BJ (cell line): Measurements from ENCODE around the gene POLR2F. TPM values are rescaled to one million over a fixed set of nuclear protein-coding genes. Genes with fewer than 3 reads are reported as not detected.

Source experiments
- CTCF ChIA-PET: fragments of 350-600 bp; formaldehyde crosslinking; extraction: SDS; loops from one replicate; lab custom pipeline; 2021; ENCODE audit warnings: antibody characterized with exemption, inconsistent platforms; lab: Yijun Ruan, JAX
- POLR2A ChIA-PET: fragments of 300-600 bp; sonication (Branson Sonifier 250); formaldehyde crosslinking; extraction: SDS; loops from one replicate; lab custom pipeline; 2021; ENCODE audit warnings: antibody characterized with exemption; lab: Charles Lee
- DNase-seq: peaks from one replicate; pipeline ENCODE4 v3.0.0-alpha.2; 2011; ENCODE audit warnings: low read depth
- H3K27me3 ChIP-seq: 2 replicates; pipeline ENCODE4 v1.6.0; 2011; ENCODE audit warnings: low read length; ENCODE audit not compliant: control insufficient read depth, insufficient read depth
- H3K36me3 ChIP-seq: 2 replicates; pipeline ENCODE4 v1.5.1; 2011; ENCODE audit warnings: low read length; ENCODE audit not compliant: control insufficient read depth, insufficient read depth
- H3K4me3 ChIP-seq: 2 replicates; pipeline ENCODE4 v1.5.1; 2011; ENCODE audit warnings: low read depth, mild to moderate bottlenecking, control low read depth, low read length
- polyA plus RNA-seq: library from polyadenylated mRNA; depleted of rRNA; stranded (reverse); fragments of >200 nt; gene quantifications from 2 replicates; pipeline ENCODE4 v1.2.3, GENCODE V29; 2011
- TF ChIP-seq, protein P1 (sequence below): IDR thresholded peaks from 2 replicates; pipeline ENCODE4 v1.5.1; 2011; ENCODE audit warnings: low read depth, mild to moderate bottlenecking, control low read depth, inconsistent platforms, low read length, moderate library complexity; ENCODE audit not compliant: insufficient read depth

The POLR2F gene
- polyA plus RNA-seq, 1 experiment, result 92.1 TPM

DNA sequence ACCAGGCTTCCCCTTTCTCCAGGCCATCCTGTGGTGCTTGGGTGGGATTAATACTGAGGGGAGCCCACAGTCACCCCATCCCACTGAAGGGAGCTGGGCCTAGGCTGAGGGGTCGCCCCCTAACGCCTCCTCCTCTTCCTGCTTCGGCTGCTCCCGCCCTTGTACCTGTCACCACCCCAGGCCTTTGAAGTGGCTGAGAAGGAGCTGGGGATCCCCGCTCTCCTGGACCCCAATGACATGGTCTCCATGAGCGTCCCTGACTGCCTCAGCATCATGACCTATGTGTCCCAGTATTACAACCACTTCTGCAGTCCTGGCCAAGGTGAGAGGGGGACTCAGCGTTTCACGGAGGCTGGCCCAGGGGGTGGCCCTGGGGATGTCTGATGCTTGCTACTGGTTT lies 41.3 kb upstream of the POLR2F start:
- POLR2A ChIA-PET, result no interaction called here
- TF ChIP-seq, protein P1, sequence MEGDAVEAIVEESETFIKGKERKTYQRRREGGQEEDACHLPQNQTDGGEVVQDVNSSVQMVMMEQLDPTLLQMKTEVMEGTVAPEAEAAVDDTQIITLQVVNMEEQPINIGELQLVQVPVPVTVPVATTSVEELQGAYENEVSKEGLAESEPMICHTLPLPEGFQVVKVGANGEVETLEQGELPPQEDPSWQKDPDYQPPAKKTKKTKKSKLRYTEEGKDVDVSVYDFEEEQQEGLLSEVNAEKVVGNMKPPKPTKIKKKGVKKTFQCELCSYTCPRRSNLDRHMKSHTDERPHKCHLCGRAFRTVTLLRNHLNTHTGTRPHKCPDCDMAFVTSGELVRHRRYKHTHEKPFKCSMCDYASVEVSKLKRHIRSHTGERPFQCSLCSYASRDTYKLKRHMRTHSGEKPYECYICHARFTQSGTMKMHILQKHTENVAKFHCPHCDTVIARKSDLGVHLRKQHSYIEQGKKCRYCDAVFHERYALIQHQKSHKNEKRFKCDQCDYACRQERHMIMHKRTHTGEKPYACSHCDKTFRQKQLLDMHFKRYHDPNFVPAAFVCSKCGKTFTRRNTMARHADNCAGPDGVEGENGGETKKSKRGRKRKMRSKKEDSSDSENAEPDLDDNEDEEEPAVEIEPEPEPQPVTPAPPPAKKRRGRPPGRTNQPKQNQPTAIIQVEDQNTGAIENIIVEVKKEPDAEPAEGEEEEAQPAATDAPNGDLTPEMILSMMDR, result no peak
- Histone ChIP-seq H3K27me3 (no peaks in the 10 kb centered on the region), H3K4me3 (no peak overlapping the region), H3K36me3 (peaks cover 22% of the 10 kb centered on the region)
- CTCF ChIA-PET, result no interaction called here
- DNase-seq, result no peak

DNA sequence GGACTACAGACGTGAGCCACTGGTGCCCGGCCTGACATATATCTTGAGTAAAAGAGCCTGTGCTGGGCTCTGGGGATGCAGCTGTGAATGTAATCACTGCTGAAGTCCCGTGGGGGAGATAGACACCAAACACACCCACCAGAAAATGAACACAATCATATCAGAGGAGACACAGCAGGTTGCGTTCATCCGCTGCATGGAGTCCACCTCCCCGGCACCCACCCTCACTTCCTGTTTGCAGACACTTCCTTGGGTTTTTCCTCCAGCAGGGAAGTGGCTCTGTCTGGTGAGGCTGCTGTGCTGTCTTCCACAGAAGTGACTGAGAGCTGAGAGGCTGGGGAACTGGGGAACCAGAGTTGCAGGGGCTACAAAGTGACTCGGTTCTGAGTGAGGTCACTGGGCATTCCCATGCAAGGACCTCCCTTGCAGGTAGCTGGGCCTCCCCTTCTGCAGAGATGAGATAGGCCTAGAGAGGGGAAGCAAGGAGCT lies 40.2 kb upstream of the POLR2F start:
- ChIA-PET POLR2A (no interaction called here), CTCF (no interaction called here)
- no peaks in the 10 kb centered on the region for H3K27me3 ChIP-seq
- H3K4me3 ChIP-seq, result no peak overlapping the region
- TF ChIP-seq, protein P1, result no peak
- peaks cover 31% of the 10 kb centered on the region for H3K36me3 ChIP-seq
- DNase-seq, result no peak

DNA sequence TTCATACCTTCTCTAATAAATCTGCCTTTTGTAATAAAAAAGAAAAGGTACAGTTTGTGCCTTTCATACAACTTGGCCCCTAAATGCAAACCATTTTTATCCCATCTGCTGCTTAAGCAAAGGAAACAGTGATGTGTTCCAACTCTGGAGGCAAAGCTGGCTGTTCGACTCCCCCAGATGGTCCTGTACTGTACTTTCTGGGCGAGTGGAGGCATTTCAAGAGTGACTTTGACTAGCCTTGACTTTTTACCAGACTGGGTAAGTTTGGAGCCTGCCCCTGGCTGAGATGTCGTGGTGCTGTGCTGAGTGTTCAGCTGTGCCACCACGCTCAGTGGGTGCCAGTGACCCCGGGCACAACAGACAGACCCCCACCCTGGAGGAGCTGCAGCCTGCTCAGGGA lies 37.2 kb upstream of the POLR2F start:
- Histone ChIP-seq H3K36me3 (peaks cover 39% of the 10 kb centered on the region), H3K4me3 (no peak overlapping the region), H3K27me3 (no peaks in the 10 kb centered on the region)
- no peak for DNase-seq
- ChIA-PET POLR2A (no interaction called here), CTCF (interaction anchor here (1.1 kb wide), 1 partner anchor 14 kb away, joined by 4 read pairs; no protein-coding TSS in a partner anchor)
- TF ChIP-seq, protein P1, result no peak

DNA sequence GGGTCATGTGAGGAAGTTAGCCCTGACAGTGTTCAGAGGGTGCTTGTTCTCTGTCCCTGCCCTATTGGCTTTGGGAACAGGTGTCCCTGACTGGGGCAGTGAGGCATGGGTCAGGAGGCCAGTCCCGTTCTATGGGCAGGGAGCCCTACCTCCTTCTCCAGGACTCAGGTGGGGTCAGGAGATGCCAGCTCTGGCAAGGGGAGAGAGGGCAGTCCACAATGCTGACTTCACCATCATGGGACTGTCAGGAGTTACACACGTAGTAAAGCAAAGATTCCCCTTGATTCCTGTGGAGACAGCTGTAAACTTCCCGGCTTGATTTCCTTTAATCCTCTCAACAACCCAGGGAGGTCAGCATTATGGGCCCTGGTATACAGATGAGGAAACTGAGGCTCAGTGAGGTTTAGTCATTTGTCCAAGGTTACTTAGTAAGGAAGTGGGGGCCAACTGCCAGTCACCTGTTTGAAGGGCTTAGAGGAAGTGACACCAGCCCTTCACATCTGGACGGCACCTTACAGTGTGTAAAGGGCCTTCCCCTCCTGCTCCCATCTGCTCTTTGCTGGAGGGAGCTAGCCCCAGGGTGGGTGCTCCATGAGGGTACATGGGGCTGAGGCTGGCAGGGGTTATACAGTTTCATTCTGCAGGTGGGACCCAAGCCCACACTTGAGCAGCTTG lies 35.5 kb upstream of the POLR2F start:
- no peak for DNase-seq
- Histone ChIP-seq H3K4me3 (no peak overlapping the region), H3K36me3 (peaks cover 36% of the 10 kb centered on the region), H3K27me3 (no peaks in the 10 kb centered on the region)
- ChIA-PET POLR2A (no interaction called here), CTCF (interaction anchor here (0.9 to 1.3 kb wide), 4 partner anchors 8 to 16 kb away, joined by 3 to 4 read pairs (median 4); partner anchors contain the start of gene MICALL1)
- TF ChIP-seq, protein P1, result no peak

DNA sequence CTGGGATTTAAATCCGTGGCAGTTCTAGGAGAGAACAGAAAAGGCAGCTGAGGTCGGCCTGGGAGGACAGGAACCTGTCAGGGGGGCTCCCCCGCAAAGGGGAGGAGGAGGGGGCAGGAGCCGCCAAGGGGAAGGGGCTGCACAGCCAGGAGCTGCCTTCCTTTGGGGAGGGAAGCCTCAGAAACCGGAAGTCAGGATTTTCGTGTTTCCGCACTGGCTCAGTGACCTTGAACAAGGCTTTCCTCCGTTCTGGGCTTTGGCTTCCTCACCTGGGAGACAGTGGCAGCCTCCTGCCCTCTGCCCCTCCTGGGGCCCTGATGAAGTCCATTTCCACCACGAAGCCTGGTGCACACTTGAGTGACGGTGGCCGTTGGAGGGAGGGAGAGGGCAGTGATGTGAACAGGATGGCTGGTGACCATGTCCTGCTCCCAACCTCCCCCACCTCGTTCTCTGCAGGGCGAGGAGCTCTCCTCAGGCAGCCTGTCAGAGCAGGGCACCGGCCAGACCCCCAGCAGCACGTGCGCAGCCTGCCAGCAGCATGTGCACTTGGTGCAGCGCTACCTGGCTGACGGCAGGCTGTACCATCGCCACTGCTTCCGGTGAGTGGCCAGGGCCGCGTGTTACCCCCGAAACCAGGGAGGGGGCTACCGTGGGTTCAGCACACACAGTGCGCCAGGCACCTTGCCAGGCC lies 34.8 kb upstream of the POLR2F start:
- peaks cover 33% of the 10 kb centered on the region for H3K36me3 ChIP-seq
- DNase-seq, result no peak
- CTCF ChIA-PET, result interaction anchor here (0.9 to 1.3 kb wide), 3 partner anchors 9 to 15 kb away, joined by 3 to 4 read pairs (median 4); partner anchors contain the start of gene MICALL1

More for the DNA sequence above, 34.8 kb upstream of the POLR2F start:
- TF ChIP-seq, protein P1, result no peak
- POLR2A ChIA-PET, result interaction anchor here (0.5 kb wide), 1 partner anchor 55 kb away, joined by 4 read pairs; no protein-coding TSS in a partner anchor
- Histone ChIP-seq H3K27me3 (no peaks in the 10 kb centered on the region), H3K4me3 (no peak overlapping the region)
